Activated naive CD8-positive, alpha-beta T cell treated with anti-CD3 and anti-CD28 coated beads, Interleukin-2, amount 50 U/mL, for 16 hours (primary cell): ENCODE measurements around the gene GLG1.
A peak's percentile ranks its signal among the peaks of the same experiment; 100 is the strongest.
"Not testable (repeated sequence)": the region's sequence is repeated elsewhere in the genome, so short reads cannot be mapped to it uniquely, and the experiment has no call there.

Experiments
- DNase-seq: peaks from one replicate; pipeline ENCODE4 v3.0.0-alpha.2; 2020; ENCODE audit warnings: low read depth, low spot score

The GLG1 gene

GRCh38 chr16:74606521-74607309 lies at the start of gene GLG1:
GLG1 (minus strand) TSS chr16:74607114; CDS start chr16:74607094, 20 bp downstream.
- DNase-seq: peak; percentile 76

- DNase-seq: no peak
Measured at GRCh38 chr16:74654536-74655050, 47.7 kb upstream of the GLG1 start.

GRCh38 chr16:74652883-74653282 lies 46.0 kb upstream of the GLG1 start:
- DNase-seq: not testable (repeated sequence)

- DNase-seq: no peak
Measured at GRCh38 chr16:74652249-74652648, 45.3 kb upstream of the GLG1 start.

GRCh38 chr16:74651841-74652240 lies 44.9 kb upstream of the GLG1 start:
- DNase-seq: no peak

- no peak for DNase-seq
Measured at GRCh38 chr16:74650966-74651567, 44.2 kb upstream of the GLG1 start.

GRCh38 chr16:74649839-74650504 lies 43.1 kb upstream of the GLG1 start:
- no peak for DNase-seq

- DNase-seq: no peak
Measured at GRCh38 chr16:74641969-74642368, 35.1 kb upstream of the GLG1 start.

- DNase-seq: no peak
Measured at GRCh38 chr16:74637742-74638453, 31.0 kb upstream of the GLG1 start.

GRCh38 chr16:74635303-74635702 lies 28.4 kb upstream of the GLG1 start:
- no peak for DNase-seq

- no peak for DNase-seq
Measured at GRCh38 chr16:74633686-74634085, 26.8 kb upstream of the GLG1 start.

GRCh38 chr16:74627506-74628220 lies 20.7 kb upstream of the GLG1 start:
- DNase-seq: no peak

GRCh38 chr16:74626741-74627416 lies 20.0 kb upstream of the GLG1 start:
- no peak for DNase-seq

GRCh38 chr16:74625500-74626350 lies 18.8 kb upstream of the GLG1 start:
- DNase-seq: no peak

GRCh38 chr16:74623839-74624235 lies 16.9 kb upstream of the GLG1 start:
- DNase-seq: no peak

GRCh38 chr16:74623214-74623838 lies 16.4 kb upstream of the GLG1 start:
- DNase-seq: no peak

- DNase-seq: no peak
Measured at GRCh38 chr16:74622005-74622404, 15.1 kb upstream of the GLG1 start.

GRCh38 chr16:74617206-74617788 lies 10.4 kb upstream of the GLG1 start:
- no peak for DNase-seq

GRCh38 chr16:74611721-74612120 lies 4.8 kb upstream of the GLG1 start:
- no peak for DNase-seq
